OCI-LY7 (cell line): ENCODE measurements around the gene ITGB1. TPM values are rescaled to one million over a fixed set of nuclear protein-coding genes. Genes with fewer than 3 reads are reported as not detected.

Experiments
- BruUV-seq: library from RNA; stranded (reverse); fragments of 400-500 nt; replicated peaks from 2 replicates; lab custom pipeline; 2021; lab: Mats Ljungman, UMichigan
- CTCF ChIA-PET: fragments of 300-600 bp; sonication (Branson Sonifier 250); formaldehyde crosslinking; loops from one replicate; lab custom pipeline; 2022; ENCODE audit warnings: antibody characterized with exemption; ENCODE audit not compliant: unreplicated experiment; lab: Charles Lee
- POLR2A ChIA-PET: fragments of 300-600 bp; sonication (Branson Sonifier 250); formaldehyde crosslinking; loops from one replicate; lab custom pipeline; 2022; ENCODE audit warnings: antibody characterized with exemption; lab: Charles Lee
- DNase-seq: peaks from one replicate; pipeline ENCODE4 v3.0.0-alpha.2; 2015; ENCODE audit warnings: low spot score
- H2AFZ ChIP-seq: fragments of 200-600 bp; sonication (generic), shearing (Covaris generic); 2 replicates; pipeline ENCODE4 v1.6.1; 2014; ENCODE audit warnings: mild to moderate bottlenecking, antibody characterized with exemption, low read length, moderate library complexity
- H3K27ac ChIP-seq: fragments of 200-600 bp; sonication (generic); 2 replicates; pipeline ENCODE4 v1.5.1; 2014; ENCODE audit warnings: mixed run types, low read depth, mild to moderate bottlenecking, moderate library complexity, low read length, inconsistent platforms; ENCODE audit not compliant: poor library complexity, severe bottlenecking
- H3K36me3 ChIP-seq: fragments of 200-600 bp; sonication (generic); 2 replicates; pipeline ENCODE4 v1.6.1; 2014; ENCODE audit warnings: mild to moderate bottlenecking, antibody characterized with exemption, low read length, moderate library complexity, mixed read lengths; ENCODE audit not compliant: insufficient read depth
- H3K4me1 ChIP-seq: fragments of 200-600 bp; sonication (generic); 2 replicates; pipeline ENCODE4 v1.5.1; 2014; ENCODE audit warnings: mild to moderate bottlenecking, low read length; ENCODE audit not compliant: insufficient read depth, poor library complexity, severe bottlenecking
- H3K4me2 ChIP-seq: fragments of 200-600 bp; sonication (generic); 2 replicates; pipeline ENCODE4 v1.6.1; 2014; ENCODE audit warnings: mild to moderate bottlenecking, low read length
- H3K4me3 ChIP-seq: fragments of 200-600 bp; sonication (generic); 2 replicates; pipeline ENCODE4 v1.5.1; 2014; ENCODE audit warnings: mild to moderate bottlenecking, low read depth, low read length; ENCODE audit not compliant: poor library complexity, severe bottlenecking
- H3K79me2 ChIP-seq: fragments of 200-600 bp; sonication (generic); 2 replicates; pipeline ENCODE4 v1.6.1; 2016; ENCODE audit warnings: low read depth, mild to moderate bottlenecking, low read length, moderate library complexity, mixed read lengths; ENCODE audit not compliant: insufficient read depth
- H3K9me2 ChIP-seq: fragments of 200-600 bp; sonication (generic); 2 replicates; pipeline ENCODE4 v1.6.1; 2016; ENCODE audit warnings: mild to moderate bottlenecking, low read length, mixed read lengths; ENCODE audit not compliant: insufficient read depth
- H3K9me3 ChIP-seq: fragments of 200-600 bp; sonication (generic); 2 replicates; pipeline ENCODE4 v1.6.1; 2014; ENCODE audit warnings: mild to moderate bottlenecking, mixed run types, low read length, mixed read lengths
- H4K20me1 ChIP-seq: fragments of 200-600 bp; sonication (generic); 2 replicates; pipeline ENCODE4 v1.6.1; 2014; ENCODE audit warnings: mild to moderate bottlenecking, antibody characterized with exemption, low read length, moderate library complexity, mixed read lengths; ENCODE audit not compliant: insufficient read depth
- CTCF ChIP-seq: fragments of 200-600 bp; sonication (generic); conservative IDR thresholded peaks from 2 replicates; pipeline ENCODE4 v1.5.1; 2014; ENCODE audit warnings: mild to moderate bottlenecking, antibody characterized with exemption, low read length, moderate library complexity, mixed read lengths
- EZH2phosphoT487 ChIP-seq: fragments of 200-600 bp; sonication (generic); IDR thresholded peaks from 2 replicates; pipeline ENCODE4 v1.6.1; 2018; ENCODE audit warnings: low read depth, borderline replicate concordance, mild to moderate bottlenecking, mixed run types, antibody characterized with exemption, low read length, moderate library complexity, mixed read lengths
- intact Hi-C: fragments of 100-400 bp; cut with micrococcal nuclease; formaldehyde crosslinking; loops from one replicate; pipeline ENCODE4 v1.10.0; 2022; ENCODE audit not compliant: unreplicated experiment
- total RNA-seq, 2 experiments: library from RNA; depleted of rRNA in 1 of 2; stranded (reverse); fragments of >200 nt in 1 of 2; shearing (Covaris generic) in 1 of 2; gene quantifications; 2 replicates each; pipeline ENCODE4 v1.2.3, GENCODE V29; 2014 to 2022

ITGB1 gene
- total RNA-seq, 2 experiments from 2014 or later, result 165 to 167 TPM

- CTCF ChIA-PET, result no interaction called here
- 0 out of 2 replicates have a peak, but pooled peaks cover 5% of the 10 kb centered on the region for H3K9me3 ChIP-seq
- no TSS peak for BruUV-seq
These were observed 92.9 kb downstream of the ITGB1 start for GRCh38 chr10:32865170-32865569.

GRCh38 chr10:32854435-32854834 is 103.6 kb downstream of the ITGB1 start:
- no peak overlapping the region for H3K27ac ChIP-seq
- DNase-seq, result no peak
- no peaks in the 10 kb centered on the region for H3K36me3 ChIP-seq
- POLR2A ChIA-PET, result interaction anchor here (0.7 kb wide), 1 partner anchor 15 kb away, joined by 3 read pairs; no protein-coding TSS in a partner anchor
- CTCF ChIA-PET, result no interaction called here
- H3K9me2 ChIP-seq, result no peaks in the 10 kb centered on the region
- H3K4me2 ChIP-seq, result no peak overlapping the region
- no peak for TF ChIP-seq CTCF
- TF ChIP-seq EZH2phosphoT487, result no peak
- no peaks in the 10 kb centered on the region for H4K20me1 ChIP-seq
- intact Hi-C loops, result no loop called here
- H3K4me1 ChIP-seq, result no peaks in the 10 kb centered on the region
- no peaks in the 10 kb centered on the region for H3K79me2 ChIP-seq
- no TSS peak for BruUV-seq
- no peak overlapping the region for H3K4me3 ChIP-seq
- H3K9me3 ChIP-seq, result no peaks in the 10 kb centered on the region
- no peak overlapping the region for H2AFZ ChIP-seq

More at GRCh38 chr10:32865170-32865569, 92.9 kb downstream of the ITGB1 start:
- no peak overlapping the region for H2AFZ ChIP-seq
- intact Hi-C loops, result no loop called here
- no peaks in the 10 kb centered on the region for H3K36me3 ChIP-seq
- no peaks in the 10 kb centered on the region for H3K9me2 ChIP-seq
- no peak overlapping the region for H3K4me3 ChIP-seq
- POLR2A ChIA-PET, result interaction anchor here (0.5 to 1.2 kb wide), 3 partner anchors 20 to 586 kb away, joined by 3 to 5 read pairs (median 3); no protein-coding TSS in a partner anchor
- no peak overlapping the region for H3K4me2 ChIP-seq
- H3K4me1 ChIP-seq, result no peaks in the 10 kb centered on the region
- no peaks in the 10 kb centered on the region for H4K20me1 ChIP-seq
- no peak for DNase-seq
- no peak overlapping the region for H3K27ac ChIP-seq
- H3K79me2 ChIP-seq, result no peaks in the 10 kb centered on the region
- TF ChIP-seq EZH2phosphoT487 (no peak), CTCF (no peak)

DNA sequence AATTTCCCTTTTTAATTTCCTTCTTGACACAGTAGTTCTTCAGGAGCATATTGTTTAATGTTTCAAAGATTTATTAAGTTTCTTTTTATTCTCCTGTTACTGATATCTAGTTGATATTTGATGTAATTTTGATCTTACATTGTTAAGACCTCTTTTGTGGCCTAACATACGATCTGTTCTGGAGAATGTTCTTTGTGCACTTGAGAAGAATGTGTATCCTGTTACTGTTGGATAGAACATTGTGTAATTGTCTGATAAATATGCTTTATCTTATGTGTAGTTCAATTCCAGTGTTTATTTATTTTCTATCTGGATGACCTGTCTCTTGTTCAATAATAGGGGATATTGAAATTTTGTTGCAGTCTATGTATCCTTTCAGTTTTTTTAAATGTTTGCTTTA is 106.7 kb downstream of the ITGB1 start:
- Histone ChIP-seq H3K9me2 (no peaks in the 10 kb centered on the region), H3K36me3 (no peaks in the 10 kb centered on the region), H3K79me2 (no peaks in the 10 kb centered on the region), H3K27ac (no peak overlapping the region), H3K4me1 (no peaks in the 10 kb centered on the region), H3K4me3 (no peak overlapping the region), H4K20me1 (no peaks in the 10 kb centered on the region), H3K4me2 (no peak overlapping the region), H3K9me3 (no peaks in the 10 kb centered on the region), H2AFZ (no peak overlapping the region)
- intact Hi-C loops, result no loop called here
- no peak for DNase-seq
- ChIA-PET CTCF (no interaction called here), POLR2A (no interaction called here)
- no TSS peak for BruUV-seq
- no peak for TF ChIP-seq EZH2phosphoT487
- TF ChIP-seq CTCF, result no peak
